HepG2 (cell line): ENCODE measurements around the gene LGALS1. TPM values are rescaled to one million over a fixed set of nuclear protein-coding genes. Genes with fewer than 3 reads are reported as not detected.

ENCODE experiments used
- ADNP ChIP-seq: sonication (generic); formaldehyde crosslinking; IDR thresholded peaks from 2 replicates; pipeline ENCODE4 v1.4.0; 2020; ENCODE audit warnings: missing genetic modification reagents
- HMGXB4 ChIP-seq, 2 experiments: sonication (generic) in 1 of 2; formaldehyde crosslinking in 1 of 2; IDR thresholded peaks; 2 replicates each; pipeline versions ENCODE4 v1.4.0 to v1.6.1; 2018 to 2020; ENCODE audit warnings: missing genetic modification reagents in 2 of 2, borderline replicate concordance in 1 of 2, low read depth in 1 of 2, mild to moderate bottlenecking in 1 of 2, missing biosample characterization in 1 of 2
- KDM1A ChIP-seq: IDR thresholded peaks from 2 replicates; pipeline ENCODE4 v1.6.1; 2016; ENCODE audit warnings: missing compliant biosample characterization
- MAZ ChIP-seq, 2 experiments: sonication (generic) in 1 of 2; formaldehyde crosslinking in 1 of 2; IDR thresholded peaks; 2 replicates each; pipeline versions ENCODE4 v1.5.0 to v1.6.1; 2012 to 2020; ENCODE audit warnings: low read depth in 2 of 2, mild to moderate bottlenecking in 2 of 2, borderline replicate concordance in 1 of 2, improper control_type of control experiment in 1 of 2, low read length in 1 of 2, missing genetic modification reagents in 1 of 2, moderate library complexity in 1 of 2
- NFKB2 ChIP-seq: sonication (generic); formaldehyde crosslinking; IDR thresholded peaks from 2 replicates; pipeline ENCODE4 v1.4.0; 2020; ENCODE audit warnings: missing genetic modification reagents, borderline replicate concordance
- NRL ChIP-seq: sonication (generic); formaldehyde crosslinking; IDR thresholded peaks from 2 replicates; pipeline ENCODE4 v1.5.0; 2020; ENCODE audit warnings: missing genetic modification reagents, mild to moderate bottlenecking, moderate library complexity, borderline replicate concordance
- PCBP1 ChIP-seq: fragments of 200-400 bp; formaldehyde crosslinking; IDR thresholded peaks from 2 replicates; pipeline ENCODE4 v1.6.1; 2017; ENCODE audit warnings: mild to moderate bottlenecking, low read depth, low read length, borderline replicate concordance
- RFX3 ChIP-seq: IDR thresholded peaks from 2 replicates; pipeline ENCODE4 v1.6.1; 2016; ENCODE audit warnings: missing biosample characterization, missing genetic modification reagents
- RNF219 ChIP-seq: sonication (generic); formaldehyde crosslinking; IDR thresholded peaks from 2 replicates; pipeline ENCODE4 v1.5.0; 2020; ENCODE audit warnings: mild to moderate bottlenecking, missing genetic modification reagents
- SP5 ChIP-seq: IDR thresholded peaks from 2 replicates; pipeline ENCODE4 v1.6.1; 2016; ENCODE audit warnings: low read depth, borderline replicate concordance
- TSC22D2 ChIP-seq: sonication (generic); formaldehyde crosslinking; IDR thresholded peaks from 2 replicates; pipeline ENCODE4 v1.5.1; 2020; ENCODE audit warnings: missing genetic modification reagents, mild to moderate bottlenecking, borderline replicate concordance
- ZMYM3 ChIP-seq: sonication (generic); formaldehyde crosslinking; IDR thresholded peaks from 2 replicates; pipeline ENCODE4 v1.5.1; 2020; ENCODE audit warnings: mild to moderate bottlenecking, missing genetic modification reagents
- ZNF124 ChIP-seq: sonication (generic); formaldehyde crosslinking; IDR thresholded peaks from 2 replicates; pipeline ENCODE4 v1.4.0; 2020; ENCODE audit warnings: missing genetic modification reagents
- ZNF263 ChIP-seq: sonication (generic); formaldehyde crosslinking; IDR thresholded peaks from 2 replicates; pipeline ENCODE4 v1.4.0; 2020; ENCODE audit warnings: missing genetic modification reagents
- ZNF281 ChIP-seq: sonication (generic); formaldehyde crosslinking; IDR thresholded peaks from 2 replicates; pipeline ENCODE4 v1.4.0; 2020; ENCODE audit warnings: missing genetic modification reagents, borderline replicate concordance
- ZNF629 ChIP-seq: sonication (generic); formaldehyde crosslinking; conservative IDR thresholded peaks from 2 replicates; pipeline ENCODE4 v1.5.0; 2020; ENCODE audit warnings: missing genetic modification reagents
- ZNF772 ChIP-seq: sonication (generic); formaldehyde crosslinking; IDR thresholded peaks from 2 replicates; pipeline ENCODE4 v1.5.0; 2020; ENCODE audit warnings: mild to moderate bottlenecking, missing genetic modification reagents
- ZNF788 ChIP-seq: sonication (generic); formaldehyde crosslinking; IDR thresholded peaks from 2 replicates; pipeline ENCODE4 v1.5.0; 2020; ENCODE audit warnings: mild to moderate bottlenecking, missing genetic modification reagents, borderline replicate concordance
- polyA plus RNA-seq, 8 experiments: library from polyadenylated mRNA; depleted of rRNA in 3 of 8; stranded (reverse) in 7 of 8; unstranded in 1 of 8; fragments of >200 nt; fragmentation: Illumina TruSeq in 4 of 8; extraction: Trizol in 4 of 8; gene quantifications; 2 replicates each; pipeline versions ENCODE4 v1.2.1 to v1.2.3, GENCODE V29; 2011 to 2016; ENCODE audit warnings: low read depth in 4 of 8, missing spikeins in 1 of 8, mixed read lengths in 1 of 8; ENCODE audit not compliant: insufficient read depth in 1 of 8
- total RNA-seq, 5 experiments: library from RNA; depleted of rRNA; stranded (reverse); fragments of >200 nt; fragmentation: Illumina TruSeq; extraction: Trizol; gene quantifications; 2 replicates each; pipeline ENCODE4 v1.2.3, GENCODE V29; 2016; ENCODE audit warnings: low read depth in 1 of 5

The LGALS1 gene
- total and polyA plus RNA-seq, 2 of the 13 experiments (the other 11 are each of a cell fraction or from before 2014, with no cell fraction given), result 103 to 858 TPM

DNA sequence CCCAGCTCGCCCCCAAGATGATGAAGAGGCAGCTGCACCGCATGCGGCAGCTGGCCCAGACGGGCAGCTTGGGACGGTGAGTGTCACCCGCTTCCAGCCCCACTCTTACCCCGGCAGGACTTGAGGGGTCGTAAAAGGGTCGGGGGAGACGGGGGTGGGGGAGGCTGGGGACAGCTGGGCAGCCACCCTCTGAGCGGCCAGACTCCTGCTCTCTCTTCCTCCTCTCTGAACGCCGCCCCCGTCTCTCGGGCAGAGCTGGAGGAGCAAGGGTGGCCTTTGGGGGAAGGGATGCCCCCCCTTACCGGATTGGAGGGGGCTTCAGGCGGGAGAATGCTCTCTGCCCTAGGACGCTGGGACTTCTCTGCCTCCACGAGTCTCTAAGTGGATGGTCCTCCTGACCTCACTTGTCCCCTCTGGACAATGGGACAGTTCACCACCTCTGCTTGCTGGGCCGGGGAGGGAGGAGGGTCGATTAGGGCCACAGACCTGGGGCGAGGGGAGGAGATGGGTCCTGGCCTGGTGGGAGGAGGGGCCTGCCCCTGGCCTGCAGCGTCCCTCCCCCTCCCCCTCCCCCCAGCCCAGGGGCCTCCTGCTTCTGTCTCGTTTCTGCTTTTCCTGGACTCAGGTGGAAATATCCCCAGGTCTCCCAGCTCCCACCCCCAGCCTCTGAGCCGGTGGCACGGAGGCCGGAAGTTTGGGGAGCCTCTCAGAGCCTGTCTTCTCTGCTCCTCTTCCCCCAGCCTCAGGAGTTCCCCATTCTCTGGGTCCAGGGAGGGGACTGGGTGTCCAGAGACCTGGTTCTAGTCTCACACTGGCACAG is 35.5 kb upstream of the LGALS1 start (continued):
- no peak for TF ChIP-seq RNF219 (CRISPR knock-in tag)
- peak; percentile 97 for TF ChIP-seq ZNF629 (CRISPR knock-in tag)
- peak; percentile 53; the same call in 1 of the 2 replicates for TF ChIP-seq ZNF281 (CRISPR knock-in tag)
- TF ChIP-seq ZMYM3 (CRISPR knock-in tag), result peak; percentile 88
- TF ChIP-seq PCBP1, result peak; percentile 38; the same call in 1 of the 2 replicates
- no peak for TF ChIP-seq SP5
- TF ChIP-seq ZNF788 (CRISPR knock-in tag), result 0 out of 2 replicates have a peak, but pooled peaks have one; percentile 33
- peak in 1 of 2 experiments; percentile 0; a peak in 1 of 4 replicates for TF ChIP-seq HMGXB4 (CRISPR knock-in tag; IDR thresholded peaks at IDR 0.05; ENCODE audit: borderline replicate concordance in 1 of 2, low read depth in 1 of 2)
- TF ChIP-seq ZNF263, result 0 out of 2 replicates have a peak, but pooled peaks have one; percentile 46
- TF ChIP-seq NRL, result peak; percentile 15; the same call in 1 of the 2 replicates
- TF ChIP-seq MAZ (IDR thresholded peaks at IDR 0.05; ENCODE audit: borderline replicate concordance, low read depth, low read length), result no peak
- TF ChIP-seq MAZ (CRISPR knock-in tag; IDR thresholded peaks at IDR 0.05; ENCODE audit: low read depth), result 0 out of 2 replicates have a peak, but pooled peaks have one; percentile 30
- no peak for TF ChIP-seq ZNF124 (CRISPR knock-in tag)
- peak; percentile 81; the same call in 1 of the 2 replicates for TF ChIP-seq KDM1A (CRISPR knock-in tag)
- TF ChIP-seq ADNP (CRISPR knock-in tag), result peak; percentile 73; the same call in 1 of the 2 replicates
- 0 out of 2 replicates have a peak, but pooled peaks have one; percentile 45 for TF ChIP-seq NFKB2 (CRISPR knock-in tag)
- no peak for TF ChIP-seq RFX3 (CRISPR knock-in tag)
- TF ChIP-seq ZNF772 (CRISPR knock-in tag), result 0 out of 2 replicates have a peak, but pooled peaks have one; percentile 36
- no peak for TF ChIP-seq TSC22D2 (CRISPR knock-in tag)
